PC-9 (cell line): ENCODE data around the gene NDUFS5. TPM values are rescaled to one million over a fixed set of nuclear protein-coding genes. Genes with fewer than 3 reads are reported as not detected.
"Not testable (repeated sequence)": the region's sequence is repeated elsewhere in the genome, so short reads cannot be mapped to it uniquely, and the experiment has no call there.

Experiments
- BruUV-seq: library from RNA; stranded (reverse); fragments of 400-500 nt; replicated peaks from 2 replicates; lab custom pipeline; 2021; lab: Mats Ljungman, UMichigan
- CTCF ChIA-PET: fragments of 300-600 bp; sonication (Branson Sonifier 250); formaldehyde crosslinking; loops from one replicate; lab custom pipeline; 2022; ENCODE audit warnings: antibody characterized with exemption; lab: Charles Lee
- POLR2A ChIA-PET: fragments of 300-600 bp; sonication (Branson Sonifier 250); formaldehyde crosslinking; loops from one replicate; lab custom pipeline; 2022; ENCODE audit warnings: antibody characterized with exemption; ENCODE audit not compliant: unreplicated experiment; lab: Charles Lee
- DNase-seq, 2 experiments: peaks; one replicate each; pipeline versions ENCODE4 v3.0.0 to v3.0.0-alpha.2; 2015 to 2022; ENCODE audit warnings: mixed read lengths in 1 of 2
- H2AFZ ChIP-seq: fragments of 200-600 bp; sonication (generic); 2 replicates; pipeline ENCODE4 v1.8.1; 2017; ENCODE audit warnings: antibody characterized with exemption
- H3F3A ChIP-seq: fragments of 200-600 bp; sonication (generic); 2 replicates; pipeline ENCODE4 v1.8.1; 2017; ENCODE audit warnings: antibody characterized with exemption, mild to moderate bottlenecking, low read depth; ENCODE audit not compliant: insufficient read depth
- H3K27ac ChIP-seq: fragments of 200-600 bp; sonication (generic); 2 replicates; pipeline ENCODE4 v1.6.1; 2016; ENCODE audit warnings: mixed run types
- H3K27me3 ChIP-seq: fragments of 200-600 bp; sonication (generic); 2 replicates; pipeline ENCODE4 v1.6.1; 2016; ENCODE audit warnings: low read depth, mixed run types; ENCODE audit not compliant: insufficient read depth
- H3K36me3 ChIP-seq: fragments of 200-600 bp; sonication (generic); 2 replicates; pipeline ENCODE4 v1.6.1; 2016; ENCODE audit warnings: low read depth, mixed run types
- H3K4me1 ChIP-seq: fragments of 200-600 bp; sonication (generic); replicated peaks from 2 replicates; pipeline ENCODE4 v1.6.1; 2016; ENCODE audit warnings: mixed run types; ENCODE audit not compliant: insufficient read depth
- H3K4me2 ChIP-seq: fragments of 200-600 bp; sonication (generic); 2 replicates; pipeline ENCODE4 v1.6.1; 2017; ENCODE audit warnings: mixed run types
- H3K4me3 ChIP-seq: fragments of 200-600 bp; sonication (generic); 2 replicates; pipeline ENCODE4 v1.6.1; 2016; ENCODE audit warnings: mixed run types
- H3K79me2 ChIP-seq: fragments of 200-600 bp; sonication (generic); 2 replicates; pipeline ENCODE4 v1.6.1; 2017; ENCODE audit warnings: low read depth, mixed run types
- H3K9me2 ChIP-seq: fragments of 200-600 bp; sonication (generic); 2 replicates; pipeline ENCODE4 v1.8.1; 2017; ENCODE audit warnings: mild to moderate bottlenecking; ENCODE audit not compliant: insufficient read depth
- H3K9me3 ChIP-seq: fragments of 200-600 bp; sonication (generic); 2 replicates; pipeline ENCODE4 v1.8.1; 2016; ENCODE audit warnings: low read depth; ENCODE audit not compliant: insufficient read depth
- H4K20me1 ChIP-seq: fragments of 200-600 bp; sonication (generic); 2 replicates; pipeline ENCODE4 v1.8.1; 2017; ENCODE audit not compliant: insufficient read depth
- CTCF ChIP-seq: fragments of 200-600 bp; sonication (generic); conservative IDR thresholded peaks from 2 replicates; pipeline ENCODE4 v1.6.1; 2017; ENCODE audit warnings: mixed run types, antibody characterized with exemption, mild to moderate bottlenecking, moderate library complexity
- EZH2 ChIP-seq: fragments of 200-600 bp; sonication (generic); IDR thresholded peaks from 2 replicates; pipeline ENCODE4 v1.8.0; 2017; ENCODE audit warnings: antibody characterized with exemption, low read depth
- intact Hi-C: fragments of 100-400 bp; cut with micrococcal nuclease; formaldehyde crosslinking; loops from one replicate; pipeline ENCODE4 v1.10.0; 2022; ENCODE audit not compliant: unreplicated experiment
- total RNA-seq: library from RNA; stranded (reverse); gene quantifications from 2 replicates; pipeline ENCODE4 v1.2.3, GENCODE V29; 2021

NDUFS5 gene
- total RNA-seq, 1 experiment from 2014 or later = 498 TPM

- Histone ChIP-seq H3K9me2 (no peaks in the 10 kb centered on the region), H3K27me3 (no peaks in the 10 kb centered on the region), H3K79me2 (no peaks in the 10 kb centered on the region), H3K4me2 (no peak overlapping the region), H3K4me3 (no peak overlapping the region), H4K20me1 (no peaks in the 10 kb centered on the region), H3K27ac (no peak overlapping the region), H3K4me1 (no peaks in the 10 kb centered on the region), H3K36me3 (no peaks in the 10 kb centered on the region), H2AFZ (no peak overlapping the region), H3K9me3 (no peaks in the 10 kb centered on the region), H3F3A (peaks cover 8% of the 10 kb centered on the region; the same call in 1 of the 2 replicates)
- DNase-seq = no peak
- POLR2A ChIA-PET = interaction anchor here (0.7 kb wide), 1 partner anchor 223 kb away, joined by 4 read pairs; no protein-coding TSS in a partner anchor
- no peak for TF ChIP-seq CTCF
- no peak for TF ChIP-seq EZH2
- intact Hi-C loops = no loop called here
- CTCF ChIA-PET = no interaction called here
- BruUV-seq = no TSS peak
Measured at GRCh38 chr1:39065542-39065941, 39.4 kb downstream of the NDUFS5 start.

- H3K4me3 ChIP-seq, H3F3A ChIP-seq, POLR2A ChIA-PET, intact Hi-C loops, CTCF ChIA-PET, H3K27me3 ChIP-seq, H3K9me3 ChIP-seq, BruUV-seq, H3K36me3 ChIP-seq, H3K4me1 ChIP-seq, H3K9me2 ChIP-seq, H3K79me2 ChIP-seq, H3K27ac ChIP-seq, H3K4me2 ChIP-seq, H4K20me1 ChIP-seq, H2AFZ ChIP-seq, DNase-seq: not testable (repeated sequence)
Measured at GRCh38 chr1:39068227-39068626, 42.1 kb downstream of the NDUFS5 start.

- DNase-seq, H4K20me1 ChIP-seq, H3K4me3 ChIP-seq, H3K4me1 ChIP-seq, H3K27ac ChIP-seq, H3K79me2 ChIP-seq, BruUV-seq, CTCF ChIA-PET, H3F3A ChIP-seq, intact Hi-C loops, H3K4me2 ChIP-seq, H3K9me2 ChIP-seq, H3K36me3 ChIP-seq, H3K9me3 ChIP-seq, H2AFZ ChIP-seq, H3K27me3 ChIP-seq: not testable (repeated sequence)
- POLR2A ChIA-PET = interaction anchor here (0.6 kb wide), 1 partner anchor 106 kb away, joined by 4 read pairs; no protein-coding TSS in a partner anchor
Measured at GRCh38 chr1:39071557-39071956, 45.4 kb downstream of the NDUFS5 start.

GRCh38 chr1:39076127-39076798, 50.1 kb downstream of the NDUFS5 start:
- H3K9me3 ChIP-seq = no peaks in the 10 kb centered on the region
- H4K20me1 ChIP-seq = no peaks in the 10 kb centered on the region
- intact Hi-C loops = no loop called here
- H2AFZ ChIP-seq = no peak overlapping the region
- H3K27me3 ChIP-seq = peaks cover 12% of the 10 kb centered on the region
- TF ChIP-seq CTCF (no peak), EZH2 (no peak)
- peaks cover 6% of the 10 kb centered on the region; the same call in 1 of the 2 replicates for H3F3A ChIP-seq
- no peak overlapping the region for H3K4me2 ChIP-seq
- no TSS peak for BruUV-seq
- no peaks in the 10 kb centered on the region for H3K79me2 ChIP-seq
- CTCF ChIA-PET = no interaction called here
- no peaks in the 10 kb centered on the region for H3K4me1 ChIP-seq
- no peak overlapping the region for H3K4me3 ChIP-seq
- H3K27ac ChIP-seq = no peak overlapping the region
- POLR2A ChIA-PET = no interaction called here
- DNase-seq = no peak
- H3K9me2 ChIP-seq = no peaks in the 10 kb centered on the region
- no peaks in the 10 kb centered on the region for H3K36me3 ChIP-seq
